Caco-2 (cell line): Measurements from ENCODE around the gene VASP. TPM values are rescaled to one million over a fixed set of nuclear protein-coding genes. Genes with fewer than 3 reads are reported as not detected.
A peak's percentile ranks its signal among the peaks of the same experiment; 100 is the strongest.

Experiments
- BruUV-seq: library from RNA; stranded (reverse); fragments of 400-500 nt; replicated peaks from 2 replicates; lab custom pipeline; 2021; lab: Mats Ljungman, UMichigan
- CTCF ChIA-PET: fragments of 300-600 bp; sonication (Branson Sonifier 250); formaldehyde crosslinking; loops from one replicate; lab custom pipeline; 2022; ENCODE audit warnings: antibody characterized with exemption; lab: Charles Lee
- POLR2A ChIA-PET: fragments of 300-600 bp; sonication (Branson Sonifier 250); formaldehyde crosslinking; loops from one replicate; lab custom pipeline; 2022; ENCODE audit warnings: antibody characterized with exemption; lab: Charles Lee
- DNase-seq, 2 experiments: peaks; one replicate each; pipeline versions ENCODE4 v3.0.0 to v3.0.0-alpha.2; 2020 to 2022
- H3K27me3 ChIP-seq: replicated peaks from 2 replicates; pipeline ENCODE4 v1.6.0; 2011; ENCODE audit warnings: low read length; ENCODE audit not compliant: control insufficient read depth, insufficient read depth
- H3K36me3 ChIP-seq: 2 replicates; pipeline ENCODE4 v1.5.1; 2011; ENCODE audit warnings: low read length; ENCODE audit not compliant: control insufficient read depth, insufficient read depth
- H3K4me1 ChIP-seq: fragments of 250-450 bp; sonication (Bioruptor Pico); 2 replicates; pipeline ENCODE4 v1.5.1; 2020; ENCODE audit warnings: mild to moderate bottlenecking
- H3K4me3 ChIP-seq: 2 replicates; pipeline ENCODE4 v1.5.1; 2011; ENCODE audit warnings: low read depth, mild to moderate bottlenecking, control low read depth, low read length
- H3K9me3 ChIP-seq: fragments of 250-450 bp; sonication (Bioruptor Pico); 2 replicates; pipeline ENCODE4 v1.5.1; 2020; ENCODE audit warnings: mild to moderate bottlenecking, moderate library complexity
- H3K27ac Mint-ChIP-seq: one replicate; pipeline ENCODE4 v1.8.0; 2022; ENCODE audit warnings: mixed read lengths; ENCODE audit not compliant: unreplicated experiment
- H3K27me3 Mint-ChIP-seq: one replicate; pipeline ENCODE4 v1.8.0; 2022; ENCODE audit warnings: mixed read lengths; ENCODE audit not compliant: insufficient read depth, unreplicated experiment
- H3K36me3 Mint-ChIP-seq: one replicate; pipeline ENCODE4 v1.8.0; 2022; ENCODE audit warnings: mild to moderate bottlenecking, mixed read lengths; ENCODE audit not compliant: insufficient read depth, unreplicated experiment
- H3K4me1 Mint-ChIP-seq: one replicate; pipeline ENCODE4 v1.8.0; 2022; ENCODE audit warnings: low read depth, mixed read lengths; ENCODE audit not compliant: unreplicated experiment
- H3K4me3 Mint-ChIP-seq: one replicate; pipeline ENCODE4 v1.8.0; 2022; ENCODE audit warnings: mild to moderate bottlenecking, moderate library complexity, mixed read lengths; ENCODE audit not compliant: unreplicated experiment
- H3K9me3 Mint-ChIP-seq: one replicate; pipeline ENCODE4 v1.8.0; 2022; ENCODE audit warnings: mixed read lengths; ENCODE audit not compliant: unreplicated experiment
- intact Hi-C: fragments of 100-400 bp; cut with micrococcal nuclease; formaldehyde crosslinking; loops from one replicate; pipeline ENCODE4 v1.10.0; 2022; ENCODE audit not compliant: unreplicated experiment
- total RNA-seq: library from RNA; stranded (reverse); gene quantifications from 2 replicates; pipeline ENCODE4 v1.2.3, GENCODE V29; 2022
- TF ChIP-seq, protein P1 (sequence below), 2 experiments: fragments of 200-600 bp in 1 of 2; IDR thresholded peaks; 1 replicate in 1 of 2; 2 replicates in 1 of 2; pipeline versions ENCODE4 v1.5.1 to v1.8.0; 2011 to 2022; ENCODE audit warnings: antibody characterized with exemption in 1 of 2, control low read depth in 1 of 2, inconsistent platforms in 1 of 2, low read depth in 1 of 2, low read length in 1 of 2, mild to moderate bottlenecking in 1 of 2, moderate library complexity in 1 of 2; ENCODE audit not compliant: insufficient read depth in 1 of 2, severe bottlenecking in 1 of 2, unreplicated experiment in 1 of 2

The VASP gene
- total RNA-seq, 1 experiment from 2014 or later: 72.4 TPM

DNA sequence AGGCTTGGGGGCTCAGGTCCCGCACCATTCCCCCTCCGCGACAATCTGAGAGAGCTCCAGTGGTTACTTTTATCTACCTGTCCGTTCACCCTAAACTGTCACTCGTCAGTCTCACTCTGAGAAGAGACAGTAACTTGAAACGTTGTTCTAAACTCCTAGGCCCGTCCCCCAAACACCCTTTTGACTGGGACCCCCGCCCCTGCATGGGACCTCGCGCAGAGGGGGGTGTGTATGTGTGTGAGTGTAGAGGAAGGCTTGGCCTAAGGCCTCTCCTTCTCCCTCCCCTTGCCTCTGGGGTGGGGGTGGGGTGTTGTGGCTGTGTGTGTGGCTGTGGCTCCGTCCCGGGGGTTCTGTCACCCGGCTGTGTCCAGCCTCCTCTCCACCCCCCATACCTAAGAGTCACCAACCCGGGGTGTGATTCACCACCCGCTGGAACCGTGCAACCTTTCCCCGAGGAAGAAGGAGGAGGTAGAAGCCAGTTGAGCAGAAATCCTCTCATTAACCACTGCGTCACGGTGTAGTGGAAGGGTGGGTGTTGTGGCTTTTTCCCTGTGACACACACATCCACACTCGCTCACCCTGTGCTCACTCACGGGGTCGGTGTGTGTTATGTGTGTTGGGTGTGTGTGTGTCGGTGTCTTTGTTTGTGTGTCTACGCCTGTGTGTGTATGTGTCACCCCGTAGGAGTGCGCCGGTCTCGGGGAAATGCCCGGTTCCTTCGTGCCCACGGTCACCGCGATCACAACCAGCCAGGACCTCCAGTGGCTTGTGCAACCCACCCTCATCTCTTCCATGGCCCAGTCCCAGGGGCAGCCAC is 37.1 kb upstream of the VASP start:
- ChIA-PET CTCF (interaction anchor here (0.6 to 6.3 kb wide), 10 partner anchors 8 to 299 kb away, joined by 3 to 116 read pairs (median 4); partner anchors contain the start of genes PPP1R13L and SIX5), POLR2A (interaction anchor here (0.8 to 4.4 kb wide), 9 partner anchors 8 to 171 kb away, joined by 3 to 38 read pairs (median 6); no protein-coding TSS in a partner anchor)
- no peaks in the 10 kb centered on the region for H3K9me3 ChIP-seq
- no TSS peak for BruUV-seq
- TF ChIP-seq, protein P1, sequence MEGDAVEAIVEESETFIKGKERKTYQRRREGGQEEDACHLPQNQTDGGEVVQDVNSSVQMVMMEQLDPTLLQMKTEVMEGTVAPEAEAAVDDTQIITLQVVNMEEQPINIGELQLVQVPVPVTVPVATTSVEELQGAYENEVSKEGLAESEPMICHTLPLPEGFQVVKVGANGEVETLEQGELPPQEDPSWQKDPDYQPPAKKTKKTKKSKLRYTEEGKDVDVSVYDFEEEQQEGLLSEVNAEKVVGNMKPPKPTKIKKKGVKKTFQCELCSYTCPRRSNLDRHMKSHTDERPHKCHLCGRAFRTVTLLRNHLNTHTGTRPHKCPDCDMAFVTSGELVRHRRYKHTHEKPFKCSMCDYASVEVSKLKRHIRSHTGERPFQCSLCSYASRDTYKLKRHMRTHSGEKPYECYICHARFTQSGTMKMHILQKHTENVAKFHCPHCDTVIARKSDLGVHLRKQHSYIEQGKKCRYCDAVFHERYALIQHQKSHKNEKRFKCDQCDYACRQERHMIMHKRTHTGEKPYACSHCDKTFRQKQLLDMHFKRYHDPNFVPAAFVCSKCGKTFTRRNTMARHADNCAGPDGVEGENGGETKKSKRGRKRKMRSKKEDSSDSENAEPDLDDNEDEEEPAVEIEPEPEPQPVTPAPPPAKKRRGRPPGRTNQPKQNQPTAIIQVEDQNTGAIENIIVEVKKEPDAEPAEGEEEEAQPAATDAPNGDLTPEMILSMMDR (IDR thresholded peaks at IDR 0.05; ENCODE audit: insufficient read depth in 1 of 2, low read depth in 1 of 2, low read length in 1 of 2, severe bottlenecking in 1 of 2, unreplicated experiment in 1 of 2): no peak
- Mint-ChIP-seq H3K27ac (peak overlapping the region; percentile 98), H3K36me3 (peaks cover 48% of the 10 kb centered on the region), H3K9me3 (no peaks in the 10 kb centered on the region), H3K4me3 (peak overlapping the region; percentile 92), H3K4me1 (peaks cover 6% of the 10 kb centered on the region), H3K27me3 (peaks cover 2% of the 10 kb centered on the region)
- DNase-seq: peak in 1 of 2 experiments; percentile 62
- H3K36me3 ChIP-seq: no peaks in the 10 kb centered on the region
- no peaks in the 10 kb centered on the region for H3K27me3 ChIP-seq
- H3K4me3 ChIP-seq: peak overlapping the region; percentile 74
- H3K4me1 ChIP-seq: peaks cover 9% of the 10 kb centered on the region; the same call in 1 of the 2 replicates
- intact Hi-C loops: loop anchor here (1.0 kb wide), 5 partner anchors 8 to 31 kb away; no protein-coding TSS in a partner anchor

DNA sequence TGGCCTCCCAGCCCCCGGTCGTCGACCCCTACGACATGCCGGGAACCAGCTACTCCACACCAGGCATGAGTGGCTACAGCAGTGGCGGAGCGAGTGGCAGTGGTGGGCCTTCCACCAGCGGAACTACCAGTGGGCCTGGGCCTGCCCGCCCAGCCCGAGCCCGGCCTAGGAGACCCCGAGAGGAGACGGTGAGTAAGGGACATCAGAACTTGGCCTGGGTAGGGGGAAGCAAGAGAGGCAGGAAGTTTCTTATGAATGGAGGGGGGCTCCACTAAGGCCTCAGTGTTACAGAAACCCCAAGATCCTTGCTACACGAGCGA is 36.6 kb upstream of the VASP start:
- peaks cover 6% of the 10 kb centered on the region for H3K4me1 Mint-ChIP-seq
- no peaks in the 10 kb centered on the region for H3K9me3 Mint-ChIP-seq
- no TSS peak for BruUV-seq
- POLR2A ChIA-PET: no interaction called here
- peaks cover 48% of the 10 kb centered on the region for H3K36me3 Mint-ChIP-seq
- H3K27ac Mint-ChIP-seq: no peak overlapping the region
- peaks cover 9% of the 10 kb centered on the region; the same call in 1 of the 2 replicates for H3K4me1 ChIP-seq
- H3K36me3 ChIP-seq: no peaks in the 10 kb centered on the region
- H3K4me3 Mint-ChIP-seq: peak overlapping the region; percentile 92
- intact Hi-C loops: no loop called here
- no peak for DNase-seq
- H3K9me3 ChIP-seq: no peaks in the 10 kb centered on the region
- CTCF ChIA-PET: interaction anchor here (1.1 kb wide), 1 partner anchor 15 kb away, joined by 3 read pairs; no protein-coding TSS in a partner anchor
- TF ChIP-seq, protein P1 (IDR thresholded peaks at IDR 0.05; ENCODE audit: insufficient read depth in 1 of 2, low read depth in 1 of 2, low read length in 1 of 2, severe bottlenecking in 1 of 2, unreplicated experiment in 1 of 2): no peak
- H3K27me3 Mint-ChIP-seq: peaks cover 2% of the 10 kb centered on the region
- no peak overlapping the region for H3K4me3 ChIP-seq
- H3K27me3 ChIP-seq: no peaks in the 10 kb centered on the region

DNA sequence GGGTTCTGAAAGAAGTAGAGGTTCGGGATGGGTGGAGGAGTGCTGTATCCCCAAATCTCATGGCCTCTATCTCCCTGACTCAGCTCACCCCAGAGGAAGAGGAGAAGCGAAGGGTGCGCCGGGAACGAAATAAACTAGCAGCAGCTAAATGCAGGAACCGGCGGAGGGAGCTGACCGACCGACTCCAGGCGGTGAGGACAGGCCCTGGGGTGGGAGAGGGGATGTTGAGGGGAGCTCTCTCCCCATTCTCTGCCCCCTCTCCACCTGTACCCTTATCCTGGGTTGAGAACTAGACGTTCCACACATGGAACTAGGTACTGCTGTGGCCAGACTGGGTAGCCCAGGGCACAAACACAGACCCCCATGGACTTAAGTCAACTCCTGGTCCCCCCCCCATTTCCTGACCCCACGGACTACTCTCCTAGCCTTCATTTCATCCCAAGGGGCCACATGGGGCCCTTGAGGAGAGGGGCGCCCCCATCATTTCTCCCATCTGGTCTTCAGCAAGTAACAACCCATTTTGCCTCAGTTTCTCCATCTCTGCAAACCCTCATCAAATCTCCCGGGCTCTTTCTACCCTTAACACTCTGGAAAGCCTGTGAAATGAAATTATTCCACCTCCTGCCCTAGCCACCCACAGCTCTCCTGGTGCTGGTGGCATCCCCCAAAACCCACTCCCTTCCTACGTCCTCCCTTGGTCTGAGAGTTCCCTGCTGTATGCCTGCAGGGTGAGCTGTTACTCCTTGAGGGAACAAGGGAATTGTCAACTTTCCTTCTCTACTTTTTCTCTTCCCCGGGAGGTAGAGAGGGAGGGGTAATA is 36.0 kb upstream of the VASP start:
- H3K27me3 ChIP-seq: no peaks in the 10 kb centered on the region
- peaks cover 6% of the 10 kb centered on the region for H3K4me1 Mint-ChIP-seq
- CTCF ChIA-PET: interaction anchor here (1.1 kb wide), 1 partner anchor 15 kb away, joined by 3 read pairs; no protein-coding TSS in a partner anchor
- POLR2A ChIA-PET: no interaction called here
- H3K9me3 Mint-ChIP-seq: no peaks in the 10 kb centered on the region
- peaks cover 2% of the 10 kb centered on the region for H3K27me3 Mint-ChIP-seq
- H3K9me3 ChIP-seq: no peaks in the 10 kb centered on the region
- H3K36me3 ChIP-seq: no peaks in the 10 kb centered on the region
- TF ChIP-seq, protein P1 (IDR thresholded peaks at IDR 0.05; ENCODE audit: insufficient read depth in 1 of 2, low read depth in 1 of 2, low read length in 1 of 2, severe bottlenecking in 1 of 2, unreplicated experiment in 1 of 2): no peak
- H3K4me3 Mint-ChIP-seq: peak overlapping the region; percentile 10
- no peak overlapping the region for H3K4me3 ChIP-seq
- no peak overlapping the region for H3K27ac Mint-ChIP-seq
- intact Hi-C loops: no loop called here
- no TSS peak for BruUV-seq
- DNase-seq: peak in 1 of 2 experiments; percentile 36
- H3K4me1 ChIP-seq: peaks cover 9% of the 10 kb centered on the region; the same call in 1 of the 2 replicates
- peaks cover 48% of the 10 kb centered on the region for H3K36me3 Mint-ChIP-seq
